Measurements from ENCODE around the gene C16orf54. TPM values are rescaled to one million over a fixed set of nuclear protein-coding genes. Genes with fewer than 3 reads are reported as not detected.

Gene C16orf54
- total and polyA plus RNA-seq, 2 of the 4 experiments (the other 2 are of a cell fraction), result not detected

- dilution Hi-C loops (cut with HindIII; ENCODE audit: low sequenced_read_pairs, unreplicated experiment) (no loop called here), intact Hi-C loops (cut with micrococcal nuclease) (no loop called here), in situ Hi-C loops (cut with MboI; ENCODE audit: low sequenced_read_pairs) (no loop called here)
- Histone ChIP-seq H3K9me3 (ENCODE audit: control insufficient read depth, insufficient read depth, low read length) (no peaks in the 10 kb centered on the region), H3K4me3 (ENCODE audit: insufficient read depth, low read depth, low read length) (no peak overlapping the region), H2BK20ac (ENCODE audit: low read depth, low read length) (no peak overlapping the region), H2BK120ac (ENCODE audit: low read depth, low read length) (no peak overlapping the region), H4K8ac (ENCODE audit: low read depth in 2 of 2, low read length in 2 of 2) (no peak overlapping the region), H3K14ac (replicated peaks; ENCODE audit: low read depth, low read length) (no peak overlapping the region), H2AFZ (replicated peaks; ENCODE audit: low read length, poor library complexity) (no peak overlapping the region), H3K4me2 (ENCODE audit: low read depth, low read length) (no peak overlapping the region), H3K18ac (ENCODE audit: low read depth, low read length) (no peak overlapping the region), H3K23ac (ENCODE audit: low read depth, low read length) (no peak overlapping the region), H4K91ac (ENCODE audit: insufficient read depth, low read depth, low read length) (no peak overlapping the region), H3K9ac (ENCODE audit: low read depth, low read length) (no peak overlapping the region), H3K56ac (ENCODE audit: extremely low read depth, insufficient read depth, low read length) (no peak overlapping the region), H3K27ac (ENCODE audit: insufficient read depth, low read length) (no peak overlapping the region), H2AK5ac (ENCODE audit: low read depth, low read length) (no peak overlapping the region), H2BK15ac (ENCODE audit: low read depth, low read length) (no peak overlapping the region), H3K36me3 (ENCODE audit: control insufficient read depth, insufficient read depth, low read length) (no peaks in the 10 kb centered on the region), H3K27me3 (ENCODE audit: control insufficient read depth, insufficient read depth, low read length) (no peaks in the 10 kb centered on the region; the same call in none of the 2 replicates), H2AK9ac (replicated peaks; ENCODE audit: low read depth, low read length, poor library complexity) (no peak overlapping the region), H4K5ac (ENCODE audit: low read depth, low read length) (no peak overlapping the region), H3K4ac (ENCODE audit: low read depth, low read length) (no peak overlapping the region), H3K9me1 (ENCODE audit: insufficient read depth, low read length) (no peaks in the 10 kb centered on the region), H4K20me1 (ENCODE audit: insufficient read depth, low read length) (no peaks in the 10 kb centered on the region), H3K79me1 (ENCODE audit: low read depth in 1 of 2, low read length in 2 of 2) (no peaks in the 10 kb centered on the region), H3K4me1 (ENCODE audit: control insufficient read depth, insufficient read depth, low read length) (peaks cover 3% of the 10 kb centered on the region; the same call in 1 of the 2 replicates), H2BK5ac (ENCODE audit: low read depth, low read length, poor library complexity, severe bottlenecking) (no peak overlapping the region)
- BruUV-seq (replicated peaks), result no TSS peak
- ChIA-PET POLR2A (ENCODE audit: unreplicated experiment) (no interaction called here), CTCF (no interaction called here)
- TF ChIP-seq, protein P1, sequence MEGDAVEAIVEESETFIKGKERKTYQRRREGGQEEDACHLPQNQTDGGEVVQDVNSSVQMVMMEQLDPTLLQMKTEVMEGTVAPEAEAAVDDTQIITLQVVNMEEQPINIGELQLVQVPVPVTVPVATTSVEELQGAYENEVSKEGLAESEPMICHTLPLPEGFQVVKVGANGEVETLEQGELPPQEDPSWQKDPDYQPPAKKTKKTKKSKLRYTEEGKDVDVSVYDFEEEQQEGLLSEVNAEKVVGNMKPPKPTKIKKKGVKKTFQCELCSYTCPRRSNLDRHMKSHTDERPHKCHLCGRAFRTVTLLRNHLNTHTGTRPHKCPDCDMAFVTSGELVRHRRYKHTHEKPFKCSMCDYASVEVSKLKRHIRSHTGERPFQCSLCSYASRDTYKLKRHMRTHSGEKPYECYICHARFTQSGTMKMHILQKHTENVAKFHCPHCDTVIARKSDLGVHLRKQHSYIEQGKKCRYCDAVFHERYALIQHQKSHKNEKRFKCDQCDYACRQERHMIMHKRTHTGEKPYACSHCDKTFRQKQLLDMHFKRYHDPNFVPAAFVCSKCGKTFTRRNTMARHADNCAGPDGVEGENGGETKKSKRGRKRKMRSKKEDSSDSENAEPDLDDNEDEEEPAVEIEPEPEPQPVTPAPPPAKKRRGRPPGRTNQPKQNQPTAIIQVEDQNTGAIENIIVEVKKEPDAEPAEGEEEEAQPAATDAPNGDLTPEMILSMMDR (conservative IDR thresholded peaks at IDR 0.05; ENCODE audit: low read depth, low read length), result no peak
- no peak for TF ChIP-seq CHD1 (IDR thresholded peaks at IDR 0.05; ENCODE audit: low read depth, low read length)
- no peak for TF ChIP-seq BHLHE40 (IDR thresholded peaks at IDR 0.05; ENCODE audit: low read depth, low read length)
- TF ChIP-seq SMC3 (IDR thresholded peaks at IDR 0.05; ENCODE audit: low read depth, low read length), result no peak
- TF ChIP-seq POLR2A (IDR thresholded peaks at IDR 0.05; ENCODE audit: low read depth, low read length), result no peak
- no peak for TF ChIP-seq FOS (IDR thresholded peaks at IDR 0.05; ENCODE audit: low read depth, low read length)
- no peak for TF ChIP-seq RCOR1 (IDR thresholded peaks at IDR 0.05; ENCODE audit: insufficient replicate concordance, low read length)
- TF ChIP-seq, protein P2, sequence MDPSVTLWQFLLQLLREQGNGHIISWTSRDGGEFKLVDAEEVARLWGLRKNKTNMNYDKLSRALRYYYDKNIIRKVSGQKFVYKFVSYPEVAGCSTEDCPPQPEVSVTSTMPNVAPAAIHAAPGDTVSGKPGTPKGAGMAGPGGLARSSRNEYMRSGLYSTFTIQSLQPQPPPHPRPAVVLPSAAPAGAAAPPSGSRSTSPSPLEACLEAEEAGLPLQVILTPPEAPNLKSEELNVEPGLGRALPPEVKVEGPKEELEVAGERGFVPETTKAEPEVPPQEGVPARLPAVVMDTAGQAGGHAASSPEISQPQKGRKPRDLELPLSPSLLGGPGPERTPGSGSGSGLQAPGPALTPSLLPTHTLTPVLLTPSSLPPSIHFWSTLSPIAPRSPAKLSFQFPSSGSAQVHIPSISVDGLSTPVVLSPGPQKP (IDR thresholded peaks at IDR 0.05; ENCODE audit: borderline replicate concordance, low read depth, low read length), result no peak
- ATAC-seq (ENCODE audit: low read depth) (no peak), DNase-seq (no peak)
- WGBS, 2 experiments (ENCODE audit: extremely low coverage in 2 of 2, insufficient read length in 1 of 2), result 100% methylated on average over 1 of the region's 4 CpGs; no CpG with 5 or more reads in 1 of the 2 experiments
These were observed 33.0 kb downstream of the C16orf54 start for GRCh38 chr16:29712809-29713208.

All from IMR-90 (cell line).